ENCODE measurements around the gene TRERF1. TPM values are rescaled to one million over a fixed set of nuclear protein-coding genes. Genes with fewer than 3 reads are reported as not detected.

The TRERF1 gene
- polyA plus RNA-seq, 1 of the 3 experiments (the other 2 are of a cell fraction) = 3.6 TPM

GRCh38 chr6:42410861-42411260 is 40.9 kb downstream of the TRERF1 start (continued):
- TF ChIP-seq, protein P1, sequence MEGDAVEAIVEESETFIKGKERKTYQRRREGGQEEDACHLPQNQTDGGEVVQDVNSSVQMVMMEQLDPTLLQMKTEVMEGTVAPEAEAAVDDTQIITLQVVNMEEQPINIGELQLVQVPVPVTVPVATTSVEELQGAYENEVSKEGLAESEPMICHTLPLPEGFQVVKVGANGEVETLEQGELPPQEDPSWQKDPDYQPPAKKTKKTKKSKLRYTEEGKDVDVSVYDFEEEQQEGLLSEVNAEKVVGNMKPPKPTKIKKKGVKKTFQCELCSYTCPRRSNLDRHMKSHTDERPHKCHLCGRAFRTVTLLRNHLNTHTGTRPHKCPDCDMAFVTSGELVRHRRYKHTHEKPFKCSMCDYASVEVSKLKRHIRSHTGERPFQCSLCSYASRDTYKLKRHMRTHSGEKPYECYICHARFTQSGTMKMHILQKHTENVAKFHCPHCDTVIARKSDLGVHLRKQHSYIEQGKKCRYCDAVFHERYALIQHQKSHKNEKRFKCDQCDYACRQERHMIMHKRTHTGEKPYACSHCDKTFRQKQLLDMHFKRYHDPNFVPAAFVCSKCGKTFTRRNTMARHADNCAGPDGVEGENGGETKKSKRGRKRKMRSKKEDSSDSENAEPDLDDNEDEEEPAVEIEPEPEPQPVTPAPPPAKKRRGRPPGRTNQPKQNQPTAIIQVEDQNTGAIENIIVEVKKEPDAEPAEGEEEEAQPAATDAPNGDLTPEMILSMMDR (IDR thresholded peaks at IDR 0.05) = no peak
- TF ChIP-seq GABPA (IDR thresholded peaks at IDR 0.05; ENCODE audit: low read depth) = no peak
- no peak for TF ChIP-seq FOXM1 (IDR thresholded peaks at IDR 0.05; ENCODE audit: low read depth)
- TF ChIP-seq, protein P2, sequence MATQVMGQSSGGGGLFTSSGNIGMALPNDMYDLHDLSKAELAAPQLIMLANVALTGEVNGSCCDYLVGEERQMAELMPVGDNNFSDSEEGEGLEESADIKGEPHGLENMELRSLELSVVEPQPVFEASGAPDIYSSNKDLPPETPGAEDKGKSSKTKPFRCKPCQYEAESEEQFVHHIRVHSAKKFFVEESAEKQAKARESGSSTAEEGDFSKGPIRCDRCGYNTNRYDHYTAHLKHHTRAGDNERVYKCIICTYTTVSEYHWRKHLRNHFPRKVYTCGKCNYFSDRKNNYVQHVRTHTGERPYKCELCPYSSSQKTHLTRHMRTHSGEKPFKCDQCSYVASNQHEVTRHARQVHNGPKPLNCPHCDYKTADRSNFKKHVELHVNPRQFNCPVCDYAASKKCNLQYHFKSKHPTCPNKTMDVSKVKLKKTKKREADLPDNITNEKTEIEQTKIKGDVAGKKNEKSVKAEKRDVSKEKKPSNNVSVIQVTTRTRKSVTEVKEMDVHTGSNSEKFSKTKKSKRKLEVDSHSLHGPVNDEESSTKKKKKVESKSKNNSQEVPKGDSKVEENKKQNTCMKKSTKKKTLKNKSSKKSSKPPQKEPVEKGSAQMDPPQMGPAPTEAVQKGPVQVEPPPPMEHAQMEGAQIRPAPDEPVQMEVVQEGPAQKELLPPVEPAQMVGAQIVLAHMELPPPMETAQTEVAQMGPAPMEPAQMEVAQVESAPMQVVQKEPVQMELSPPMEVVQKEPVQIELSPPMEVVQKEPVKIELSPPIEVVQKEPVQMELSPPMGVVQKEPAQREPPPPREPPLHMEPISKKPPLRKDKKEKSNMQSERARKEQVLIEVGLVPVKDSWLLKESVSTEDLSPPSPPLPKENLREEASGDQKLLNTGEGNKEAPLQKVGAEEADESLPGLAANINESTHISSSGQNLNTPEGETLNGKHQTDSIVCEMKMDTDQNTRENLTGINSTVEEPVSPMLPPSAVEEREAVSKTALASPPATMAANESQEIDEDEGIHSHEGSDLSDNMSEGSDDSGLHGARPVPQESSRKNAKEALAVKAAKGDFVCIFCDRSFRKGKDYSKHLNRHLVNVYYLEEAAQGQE (IDR thresholded peaks at IDR 0.05; ENCODE audit: low read depth, low read length) = no peak
- TF ChIP-seq NFIC (IDR thresholded peaks at IDR 0.05; ENCODE audit: borderline replicate concordance) = no peak
- TF ChIP-seq EP300 (IDR thresholded peaks at IDR 0.05; ENCODE audit: borderline replicate concordance in 1 of 2, low read depth in 1 of 2, low read length in 1 of 2) = no peak
- TF ChIP-seq MAX (IDR thresholded peaks at IDR 0.05; ENCODE audit: low read depth) = no peak
- TF ChIP-seq RAD21 (IDR thresholded peaks at IDR 0.05; ENCODE audit: low read length) = no peak

DNA sequence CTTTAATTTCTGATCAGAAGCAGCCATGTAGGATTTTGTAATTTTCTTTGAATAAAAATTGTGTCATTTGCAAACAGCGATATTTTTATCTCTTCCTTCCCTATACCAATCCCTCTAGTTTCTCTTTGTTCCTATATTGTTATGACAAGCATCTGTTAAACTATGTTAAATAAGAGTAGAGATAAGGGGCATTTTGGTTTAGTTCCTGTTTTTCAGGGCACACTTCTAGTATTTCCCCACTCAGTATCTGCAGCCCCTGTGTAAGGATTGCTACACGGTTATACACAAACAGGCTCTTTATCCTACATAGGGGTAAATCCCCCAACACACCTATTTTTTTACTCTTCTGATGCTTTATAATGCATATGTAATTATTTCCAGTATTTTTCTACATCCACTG is 42.1 kb downstream of the TRERF1 start:
- H4K20me1 ChIP-seq (ENCODE audit: insufficient read depth) = peaks cover 7% of the 10 kb centered on the region; the same call in 1 of the 2 replicates
- peaks cover 16% of the 10 kb centered on the region for H3F3A ChIP-seq (replicated peaks; ENCODE audit: insufficient read depth)
- WGBS (ENCODE audit: low lambda C conversion rate) = 98% methylated on average over 2 of the region's 2 CpGs
- H3K27me3 ChIP-seq (ENCODE audit: insufficient read depth) = no peaks in the 10 kb centered on the region
- H2AFZ ChIP-seq (ENCODE audit: low read depth) = no peak overlapping the region
- no peak overlapping the region for H3K9ac ChIP-seq
- H3K9me3 ChIP-seq = no peaks in the 10 kb centered on the region
- H3K4me3 ChIP-seq (ENCODE audit: low read depth in 2 of 2, low read length in 1 of 2) = no peak overlapping the region
- H3K79me2 ChIP-seq (ENCODE audit: insufficient read depth) = 0 out of 2 replicates have a peak, but pooled peaks cover 4% of the 10 kb centered on the region
- H3K4me1 ChIP-seq (ENCODE audit: control insufficient read depth in 1 of 2, insufficient read depth in 2 of 2, low read depth in 1 of 2, low read length in 1 of 2) = peaks cover 5 to 12% of the 10 kb centered on the region in 2 experiments
- TF ChIP-seq, protein P3, sequence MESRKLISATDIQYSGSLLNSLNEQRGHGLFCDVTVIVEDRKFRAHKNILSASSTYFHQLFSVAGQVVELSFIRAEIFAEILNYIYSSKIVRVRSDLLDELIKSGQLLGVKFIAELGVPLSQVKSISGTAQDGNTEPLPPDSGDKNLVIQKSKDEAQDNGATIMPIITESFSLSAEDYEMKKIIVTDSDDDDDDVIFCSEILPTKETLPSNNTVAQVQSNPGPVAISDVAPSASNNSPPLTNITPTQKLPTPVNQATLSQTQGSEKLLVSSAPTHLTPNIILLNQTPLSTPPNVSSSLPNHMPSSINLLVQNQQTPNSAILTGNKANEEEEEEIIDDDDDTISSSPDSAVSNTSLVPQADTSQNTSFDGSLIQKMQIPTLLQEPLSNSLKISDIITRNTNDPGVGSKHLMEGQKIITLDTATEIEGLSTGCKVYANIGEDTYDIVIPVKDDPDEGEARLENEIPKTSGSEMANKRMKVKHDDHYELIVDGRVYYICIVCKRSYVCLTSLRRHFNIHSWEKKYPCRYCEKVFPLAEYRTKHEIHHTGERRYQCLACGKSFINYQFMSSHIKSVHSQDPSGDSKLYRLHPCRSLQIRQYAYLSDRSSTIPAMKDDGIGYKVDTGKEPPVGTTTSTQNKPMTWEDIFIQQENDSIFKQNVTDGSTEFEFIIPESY (IDR thresholded peaks at IDR 0.05; ENCODE audit: borderline replicate concordance, low read depth) = no peak
- TF ChIP-seq TCF12 (IDR thresholded peaks at IDR 0.05) (no peak), CHD2 (IDR thresholded peaks at IDR 0.05; ENCODE audit: low read length, partially characterized antibody) (no peak)
- H3K27ac ChIP-seq (ENCODE audit: low read depth in 2 of 2, low read length in 1 of 2) = no peak overlapping the region
- H3K4me2 ChIP-seq = no peak overlapping the region
- H3K36me3 ChIP-seq (replicated peaks in 1 of 2; ENCODE audit: control insufficient read depth in 1 of 2, insufficient read depth in 2 of 2, low read length in 1 of 2) = peaks cover 0 to 5% of the 10 kb centered on the region in 2 experiments
- ChIA-PET POLR2A (no interaction called here), CTCF (interaction anchor here (0.8 kb wide), 1 partner anchor 138 kb away, joined by 3 read pairs; no protein-coding TSS in a partner anchor)
- no peaks in the 10 kb centered on the region for H3K9me2 ChIP-seq
- no peak for DNase-seq

Measured in SK-N-SH (cell line).